Measurements from ENCODE around the gene HOXA10. TPM values are rescaled to one million over a fixed set of nuclear protein-coding genes. Genes with fewer than 3 reads are reported as not detected.
A peak's percentile ranks its signal among the peaks of the same experiment; 100 is the strongest.

Gene HOXA10
- total RNA-seq, 2 experiments from 2014 or later: not detected

GRCh38 chr7:27139334-27140125, 34.6 kb downstream of the HOXA10 start:
- no peak overlapping the region for H3K27ac Mint-ChIP-seq
- H3K27me3 Mint-ChIP-seq (ENCODE audit: low read depth): peaks cover 57% of the 10 kb centered on the region
- intact Hi-C loops (cut with micrococcal nuclease): no loop called here
- no peak for DNase-seq
- peaks cover 9% of the 10 kb centered on the region for H3K4me1 Mint-ChIP-seq (ENCODE audit: low read depth)
- no peaks in the 10 kb centered on the region for H3K9me3 Mint-ChIP-seq
- CTCF ChIA-PET: interaction anchor here (1.9 kb wide), 1 partner anchor 11 kb away, joined by 8 read pairs; no protein-coding TSS in a partner anchor
- H3K4me3 Mint-ChIP-seq: no peak overlapping the region
- no peaks in the 10 kb centered on the region for H3K36me3 Mint-ChIP-seq (ENCODE audit: low read depth)

GRCh38 chr7:27138985-27139333, 35.2 kb downstream of the HOXA10 start:
- Mint-ChIP-seq H3K27ac (no peak overlapping the region), H3K9me3 (no peaks in the 10 kb centered on the region), H3K36me3 (ENCODE audit: low read depth) (no peaks in the 10 kb centered on the region), H3K4me3 (no peak overlapping the region), H3K27me3 (ENCODE audit: low read depth) (peaks cover 54% of the 10 kb centered on the region), H3K4me1 (ENCODE audit: low read depth) (peaks cover 15% of the 10 kb centered on the region)
- no peak for DNase-seq
- intact Hi-C loops (cut with micrococcal nuclease): no loop called here
- CTCF ChIA-PET: interaction anchor here (1.9 kb wide), 1 partner anchor 11 kb away, joined by 8 read pairs; no protein-coding TSS in a partner anchor

GRCh38 chr7:27138472-27138871, 35.6 kb downstream of the HOXA10 start:
- H3K36me3 Mint-ChIP-seq (ENCODE audit: low read depth): no peaks in the 10 kb centered on the region
- H3K4me3 Mint-ChIP-seq: no peak overlapping the region
- H3K4me1 Mint-ChIP-seq (ENCODE audit: low read depth): peaks cover 19% of the 10 kb centered on the region
- no peaks in the 10 kb centered on the region for H3K9me3 Mint-ChIP-seq
- no peak for DNase-seq
- no peak overlapping the region for H3K27ac Mint-ChIP-seq
- CTCF ChIA-PET: no interaction called here
- peaks cover 55% of the 10 kb centered on the region for H3K27me3 Mint-ChIP-seq (ENCODE audit: low read depth)
- intact Hi-C loops (cut with micrococcal nuclease): no loop called here

GRCh38 chr7:27137640-27138315, 36.3 kb downstream of the HOXA10 start:
- no peaks in the 10 kb centered on the region for H3K9me3 Mint-ChIP-seq
- no peaks in the 10 kb centered on the region for H3K36me3 Mint-ChIP-seq (ENCODE audit: low read depth)
- no peak overlapping the region for H3K27ac Mint-ChIP-seq
- no peak for DNase-seq
- no peak overlapping the region for H3K4me3 Mint-ChIP-seq
- H3K4me1 Mint-ChIP-seq (ENCODE audit: low read depth): peaks cover 19% of the 10 kb centered on the region
- intact Hi-C loops (cut with micrococcal nuclease): no loop called here
- CTCF ChIA-PET: no interaction called here
- H3K27me3 Mint-ChIP-seq (ENCODE audit: low read depth): peaks cover 59% of the 10 kb centered on the region

- no peaks in the 10 kb centered on the region for H3K36me3 Mint-ChIP-seq (ENCODE audit: low read depth)
- no peaks in the 10 kb centered on the region for H3K9me3 Mint-ChIP-seq
- peaks cover 54% of the 10 kb centered on the region for H3K27me3 Mint-ChIP-seq (ENCODE audit: low read depth)
- DNase-seq: peak; percentile 64
- no peak overlapping the region for H3K4me3 Mint-ChIP-seq
- intact Hi-C loops (cut with micrococcal nuclease): loop anchor here (1.0 to 2.0 kb wide), 6 partner anchors 16 to 980 kb away; partner anchors contain the start of gene SKAP2
- CTCF ChIA-PET: interaction anchor here (0.7 to 1.1 kb wide), 3 partner anchors 27 to 452 kb away, joined by 3 to 5 read pairs (median 5); no protein-coding TSS in a partner anchor
- peaks cover 19% of the 10 kb centered on the region for H3K4me1 Mint-ChIP-seq (ENCODE audit: low read depth)
- peak overlapping the region; percentile 51 for H3K27ac Mint-ChIP-seq
Measured at GRCh38 chr7:27134392-27134791, 39.7 kb downstream of the HOXA10 start.

GRCh38 chr7:27133409-27134231, 40.5 kb downstream of the HOXA10 start:
- Mint-ChIP-seq H3K27ac (peak overlapping the region; percentile 17), H3K27me3 (ENCODE audit: low read depth) (peaks cover 54% of the 10 kb centered on the region), H3K4me3 (no peak overlapping the region), H3K4me1 (ENCODE audit: low read depth) (peaks cover 19% of the 10 kb centered on the region), H3K36me3 (ENCODE audit: low read depth) (no peaks in the 10 kb centered on the region), H3K9me3 (no peaks in the 10 kb centered on the region)
- no peak for DNase-seq
- CTCF ChIA-PET: interaction anchor here (1.1 to 1.2 kb wide), 2 partner anchors 10 to 444 kb away, joined by 3 read pairs; partner anchors contain the start of gene HOXA5
- intact Hi-C loops (cut with micrococcal nuclease): loop anchor here (1.0 to 2.0 kb wide), 6 partner anchors 17 to 979 kb away; partner anchors contain the start of gene SKAP2

- Mint-ChIP-seq H3K4me3 (no peak overlapping the region), H3K27me3 (ENCODE audit: low read depth) (peaks cover 52% of the 10 kb centered on the region), H3K4me1 (ENCODE audit: low read depth) (peaks cover 19% of the 10 kb centered on the region), H3K27ac (no peak overlapping the region), H3K9me3 (no peaks in the 10 kb centered on the region), H3K36me3 (ENCODE audit: low read depth) (no peaks in the 10 kb centered on the region)
- no peak for DNase-seq
- intact Hi-C loops (cut with micrococcal nuclease): no loop called here
- CTCF ChIA-PET: interaction anchor here (1.2 kb wide), 1 partner anchor 11 kb away, joined by 3 read pairs; the partner anchor contains the start of gene HOXA5
Measured at GRCh38 chr7:27132978-27133377, 41.1 kb downstream of the HOXA10 start.

GRCh38 chr7:27132214-27132613, 41.9 kb downstream of the HOXA10 start:
- no peaks in the 10 kb centered on the region for H3K36me3 Mint-ChIP-seq (ENCODE audit: low read depth)

GRCh38 chr7:27131390-27131819, 42.7 kb downstream of the HOXA10 start:
- H3K4me3 Mint-ChIP-seq: peak overlapping the region; percentile 53
- CTCF ChIA-PET: interaction anchor here (0.6 to 0.7 kb wide), 2 partner anchors 14 to 281 kb away, joined by 4 read pairs; no protein-coding TSS in a partner anchor
- H3K27ac Mint-ChIP-seq: no peak overlapping the region
- no peak for DNase-seq
- peaks cover 53% of the 10 kb centered on the region for H3K27me3 Mint-ChIP-seq (ENCODE audit: low read depth)
- intact Hi-C loops (cut with micrococcal nuclease): no loop called here
- peaks cover 19% of the 10 kb centered on the region for H3K4me1 Mint-ChIP-seq (ENCODE audit: low read depth)
- H3K36me3 Mint-ChIP-seq (ENCODE audit: low read depth): no peaks in the 10 kb centered on the region
- no peaks in the 10 kb centered on the region for H3K9me3 Mint-ChIP-seq

More at GRCh38 chr7:27132214-27132613, 41.9 kb downstream of the HOXA10 start:
- Mint-ChIP-seq H3K4me3 (no peak overlapping the region), H3K9me3 (no peaks in the 10 kb centered on the region), H3K27me3 (ENCODE audit: low read depth) (peaks cover 55% of the 10 kb centered on the region), H3K27ac (no peak overlapping the region), H3K4me1 (ENCODE audit: low read depth) (peaks cover 19% of the 10 kb centered on the region)
- no peak for DNase-seq
- intact Hi-C loops (cut with micrococcal nuclease): no loop called here
- CTCF ChIA-PET: no interaction called here

GRCh38 chr7:27130540-27131389, 43.4 kb downstream of the HOXA10 start, which contains the start of gene HOXA4:
Gene HOXA4 (minus strand): TSS chr7:27130757. CDS start chr7:27130733, 24 bp downstream.
- H3K36me3 Mint-ChIP-seq (ENCODE audit: low read depth): no peaks in the 10 kb centered on the region
- intact Hi-C loops (cut with micrococcal nuclease): no loop called here
- no peaks in the 10 kb centered on the region for H3K9me3 Mint-ChIP-seq
- no peak within 1 kb of the TSS for H3K27ac Mint-ChIP-seq
- H3K4me1 Mint-ChIP-seq (ENCODE audit: low read depth): peaks cover 19% of the 10 kb centered on the region
- DNase-seq: peak; percentile 71
- peak within 1 kb of the TSS; percentile 53 for H3K4me3 Mint-ChIP-seq
- peaks cover 51% of the 10 kb centered on the region for H3K27me3 Mint-ChIP-seq (ENCODE audit: low read depth)
- CTCF ChIA-PET: interaction anchor here (0.6 kb wide), 1 partner anchor 280 kb away, joined by 4 read pairs; no protein-coding TSS in a partner anchor

Data from activated naive CD4-positive, alpha-beta T cell treated with anti-CD3 and anti-CD28 coated beads for 36 hours (primary cell).